Mesenchymal stem cell (in vitro differentiated cells and primary cell): ENCODE measurements around the gene LUZP1.

ENCODE experiments used
- DNase-seq: peaks from one replicate; pipeline ENCODE4 v3.0.0-alpha.2; 2013
- H2AFZ ChIP-seq: one replicate; pipeline ENCODE4 v1.6.1; 2013; ENCODE audit warnings: low read depth, mild to moderate bottlenecking, control low read depth, inconsistent platforms, low read length, moderate library complexity
- H2AK5ac ChIP-seq: 2 replicates; pipeline ENCODE4 v1.6.1; 2013; ENCODE audit warnings: low read length, moderate library complexity, mild to moderate bottlenecking, inconsistent platforms; ENCODE audit not compliant: severe bottlenecking
- H2BK120ac ChIP-seq: one replicate; pipeline ENCODE4 v1.6.1; 2013; ENCODE audit warnings: low read depth, mild to moderate bottlenecking, inconsistent platforms, low read length, moderate library complexity
- H2BK12ac ChIP-seq, 2 experiments: one replicate each; pipeline ENCODE4 v1.6.1; 2013; ENCODE audit warnings: inconsistent platforms in 2 of 2, low read length in 2 of 2, mild to moderate bottlenecking in 2 of 2, moderate library complexity in 2 of 2, control low read depth in 1 of 2
- H2BK15ac ChIP-seq: one replicate; pipeline ENCODE4 v1.6.1; 2013; ENCODE audit warnings: mild to moderate bottlenecking, low read depth, inconsistent platforms; ENCODE audit not compliant: poor library complexity, severe bottlenecking
- H2BK5ac ChIP-seq: 2 replicates; pipeline ENCODE4 v1.6.1; 2013; ENCODE audit warnings: low read depth, mild to moderate bottlenecking, low read length, control low read depth, inconsistent platforms; ENCODE audit not compliant: poor library complexity, severe bottlenecking
- H3K14ac ChIP-seq, 2 experiments: one replicate each; pipeline ENCODE4 v1.6.1; 2013; ENCODE audit warnings: inconsistent platforms in 2 of 2, low read length in 2 of 2, control low read depth in 1 of 2, mild to moderate bottlenecking in 1 of 2, moderate library complexity in 1 of 2
- H3K18ac ChIP-seq, 2 experiments: one replicate each; pipeline ENCODE4 v1.6.1; 2013; ENCODE audit warnings: inconsistent platforms in 2 of 2, low read length in 2 of 2, control low read depth in 1 of 2, low read depth in 1 of 2, mild to moderate bottlenecking in 1 of 2
- H3K23ac ChIP-seq, 2 experiments: one replicate each; pipeline ENCODE4 v1.6.1; 2013; ENCODE audit warnings: inconsistent platforms in 2 of 2, low read length in 2 of 2, mild to moderate bottlenecking in 2 of 2, moderate library complexity in 2 of 2, control low read depth in 1 of 2
- H3K27ac ChIP-seq: 2 replicates; pipeline ENCODE4 v1.5.1; 2013; ENCODE audit warnings: mild to moderate bottlenecking, moderate library complexity, low read length, control low read depth, inconsistent platforms; ENCODE audit not compliant: poor library complexity, severe bottlenecking
- H3K27me3 ChIP-seq, 2 experiments: 2 replicates each; pipeline versions ENCODE4 v1.6.1 to v1.7.0; 2013; ENCODE audit warnings: low read length in 2 of 2, mild to moderate bottlenecking in 2 of 2, moderate library complexity in 2 of 2, control low read depth in 1 of 2, inconsistent platforms in 1 of 2; ENCODE audit not compliant: control insufficient read depth in 1 of 2, insufficient read depth in 1 of 2
- H3K36me3 ChIP-seq, 2 experiments: 2 replicates each; pipeline versions ENCODE4 v1.6.1 to v1.7.0; 2013; ENCODE audit warnings: low read length in 2 of 2, control low read depth in 1 of 2, inconsistent platforms in 1 of 2, low read depth in 1 of 2, mild to moderate bottlenecking in 1 of 2; ENCODE audit not compliant: insufficient read depth in 2 of 2, control insufficient read depth in 1 of 2
- H3K4ac ChIP-seq, 2 experiments: one replicate each; pipeline ENCODE4 v1.6.1; 2013; ENCODE audit warnings: inconsistent platforms in 2 of 2, low read length in 2 of 2, mild to moderate bottlenecking in 2 of 2, moderate library complexity in 2 of 2, control low read depth in 1 of 2, low read depth in 1 of 2
- H3K4me1 ChIP-seq: 2 replicates; pipeline ENCODE4 v1.6.1; 2013; ENCODE audit warnings: low read depth, low read length, control low read depth; ENCODE audit not compliant: control insufficient read depth, insufficient read depth
- H3K4me2 ChIP-seq: 2 replicates; pipeline ENCODE4 v1.6.1; 2013; ENCODE audit warnings: low read length, mild to moderate bottlenecking, inconsistent platforms; ENCODE audit not compliant: poor library complexity, severe bottlenecking
- H3K4me3 ChIP-seq, 2 experiments: 2 replicates each; pipeline versions ENCODE4 v1.5.1 to v1.7.0; 2013; ENCODE audit warnings: low read length in 2 of 2, mild to moderate bottlenecking in 2 of 2, control low read depth in 1 of 2, low read depth in 1 of 2; ENCODE audit not compliant: insufficient read depth in 1 of 2
- H3K79me1 ChIP-seq: replicated peaks from 2 replicates; pipeline ENCODE4 v1.6.1; 2013; ENCODE audit warnings: mild to moderate bottlenecking, control low read depth, low read length, inconsistent platforms; ENCODE audit not compliant: poor library complexity, severe bottlenecking
- H3K9ac ChIP-seq: 2 replicates; pipeline ENCODE4 v1.7.0; 2013; ENCODE audit warnings: mild to moderate bottlenecking, low read length, moderate library complexity
- H3K9me3 ChIP-seq: 2 replicates; pipeline ENCODE4 v1.7.0; 2013; ENCODE audit warnings: mild to moderate bottlenecking, low read length; ENCODE audit not compliant: control insufficient read depth
- H4K8ac ChIP-seq: one replicate; pipeline ENCODE4 v1.6.1; 2013; ENCODE audit warnings: inconsistent platforms, mild to moderate bottlenecking, low read length, moderate library complexity
- H4K91ac ChIP-seq: one replicate; pipeline ENCODE4 v1.6.1; 2013; ENCODE audit warnings: mild to moderate bottlenecking, low read length, inconsistent platforms
- WGBS: methylation state at CpG from one replicate; pipeline ENCODE4 v1.1.7; 2013; ENCODE audit warnings: mixed read lengths; 5-methylcytosine and 5-hydroxymethylcytosine counted together

The LUZP1 gene

DNA sequence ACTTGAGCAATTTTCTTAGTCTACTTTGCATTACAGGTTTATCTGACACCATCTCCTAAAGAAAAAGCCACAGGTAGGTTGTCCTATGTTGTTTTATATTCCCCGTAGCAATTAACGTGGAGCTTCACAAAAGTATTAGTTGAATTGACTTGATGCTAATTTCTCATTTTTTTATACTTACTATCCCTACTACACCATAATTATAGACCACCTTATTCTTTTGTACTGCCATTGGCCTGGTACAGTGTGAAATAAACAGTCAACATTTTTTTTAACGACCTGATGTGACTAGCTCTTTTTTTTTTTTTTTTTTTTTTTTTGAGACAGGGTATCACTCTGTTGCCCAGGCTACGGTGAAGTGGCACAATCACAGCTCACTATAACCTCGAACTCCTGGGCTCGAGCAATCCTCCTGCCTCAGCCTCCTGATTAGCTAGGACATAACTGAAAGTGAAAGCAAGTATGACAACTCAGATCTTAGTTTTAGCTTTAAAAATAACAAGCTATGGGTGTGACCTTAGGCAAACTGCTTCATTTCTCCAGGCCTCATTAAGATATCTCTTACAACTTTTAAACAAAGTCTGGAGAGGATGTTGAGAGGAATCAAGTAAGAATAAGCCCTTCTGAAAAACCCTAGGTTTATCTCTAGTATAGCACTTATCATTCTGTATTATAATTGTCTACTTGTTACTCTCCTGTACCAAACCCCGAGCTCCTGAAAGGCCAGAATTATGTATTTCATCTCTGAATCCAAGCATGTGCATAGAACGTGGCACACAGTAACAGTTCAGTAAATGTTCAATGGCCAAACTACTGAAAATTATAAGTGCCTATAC, 49.5 kb downstream of the LUZP1 start:
- no peak overlapping the region for H4K8ac ChIP-seq
- H2BK15ac ChIP-seq: no peak overlapping the region
- H3K4me1 ChIP-seq: peaks cover 13% of the 10 kb centered on the region
- peaks cover 4% of the 10 kb centered on the region for H3K79me1 ChIP-seq
- H2BK12ac ChIP-seq: no peak overlapping the region
- no peak overlapping the region for H3K4me2 ChIP-seq
- H4K91ac ChIP-seq: no peak overlapping the region
- H3K36me3 ChIP-seq: peaks cover 0 to 3% of the 10 kb centered on the region in 2 experiments
- no peak overlapping the region for H3K4ac ChIP-seq
- 94% methylated on average over 4 of the region's 8 CpGs for WGBS
- H3K9me3 ChIP-seq: no peaks in the 10 kb centered on the region
- H3K14ac ChIP-seq: no peak overlapping the region
- H3K18ac ChIP-seq: no peak overlapping the region
- H3K9ac ChIP-seq: peak overlapping the region; percentile 77
- no peak overlapping the region for H2AK5ac ChIP-seq
- no peak overlapping the region for H2AFZ ChIP-seq
- DNase-seq: peak; percentile 71
- peak overlapping the region in 1 of 2 experiments; percentile 52 for H3K4me3 ChIP-seq
- no peak overlapping the region for H2BK5ac ChIP-seq
- no peak overlapping the region for H3K23ac ChIP-seq
- H3K27ac ChIP-seq: no peak overlapping the region
- H3K27me3 ChIP-seq: no peaks in the 10 kb centered on the region
- H2BK120ac ChIP-seq: no peak overlapping the region

DNA sequence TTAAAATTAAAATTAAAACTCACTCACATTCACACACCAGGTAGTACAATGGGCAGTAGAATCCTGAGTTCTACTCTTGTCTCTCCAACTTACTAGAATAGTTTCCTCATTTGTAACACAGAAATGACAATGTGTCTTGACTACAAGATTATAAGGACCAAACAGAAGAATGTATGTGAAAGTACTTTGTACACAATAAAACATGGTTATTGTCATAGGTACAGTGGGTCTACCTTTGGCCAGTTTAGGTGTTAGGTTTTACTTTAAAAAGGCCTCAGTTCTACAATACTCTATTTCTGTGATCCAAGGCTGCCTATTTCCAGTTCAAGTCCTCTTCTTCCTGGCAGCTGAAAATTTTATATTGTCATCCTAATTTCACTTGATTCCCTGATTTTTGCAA, 50.2 kb downstream of the LUZP1 start:
- no peak overlapping the region for H2AK5ac ChIP-seq
- DNase-seq: no peak
- H3K4ac ChIP-seq: no peak overlapping the region
- H3K9ac ChIP-seq: no peak overlapping the region
- H3K4me1 ChIP-seq: peaks cover 10% of the 10 kb centered on the region
- no peak overlapping the region for H3K27ac ChIP-seq
- no peaks in the 10 kb centered on the region for H3K27me3 ChIP-seq
- no peak overlapping the region for H3K4me3 ChIP-seq
- H3K4me2 ChIP-seq: no peak overlapping the region
- H2BK15ac ChIP-seq: no peak overlapping the region
- H2BK120ac ChIP-seq: no peak overlapping the region
- no peaks in the 10 kb centered on the region for H3K9me3 ChIP-seq
- H3K18ac ChIP-seq: no peak overlapping the region
- H3K14ac ChIP-seq: no peak overlapping the region
- H3K23ac ChIP-seq: no peak overlapping the region
- H2BK12ac ChIP-seq: no peak overlapping the region
- no peak overlapping the region for H2BK5ac ChIP-seq
- H4K8ac ChIP-seq: no peak overlapping the region
- H3K79me1 ChIP-seq: peaks cover 4% of the 10 kb centered on the region
- H4K91ac ChIP-seq: no peak overlapping the region
- H2AFZ ChIP-seq: no peak overlapping the region
- peaks cover 0 to 3% of the 10 kb centered on the region in 2 experiments for H3K36me3 ChIP-seq

- Histone ChIP-seq H2AK5ac (no peak overlapping the region), H3K4me2 (no peak overlapping the region), H3K4ac (no peak overlapping the region), H2BK5ac (no peak overlapping the region), H3K27ac (no peak overlapping the region), H2BK120ac (no peak overlapping the region), H4K8ac (peak overlapping the region; percentile 15), H3K23ac (no peak overlapping the region), H3K27me3 (no peaks in the 10 kb centered on the region), H3K36me3 (peaks cover 0 to 3% of the 10 kb centered on the region in 2 experiments), H3K4me3 (no peak overlapping the region), H2BK15ac (no peak overlapping the region), H3K79me1 (peaks cover 4% of the 10 kb centered on the region), H2AFZ (no peak overlapping the region), H2BK12ac (no peak overlapping the region), H3K18ac (no peak overlapping the region), H3K14ac (no peak overlapping the region), H4K91ac (no peak overlapping the region), H3K9me3 (no peaks in the 10 kb centered on the region), H3K9ac (no peak overlapping the region), H3K4me1 (peaks cover 8% of the 10 kb centered on the region)
- no peak for DNase-seq
- no CpG with 5 or more reads among the region's 2 CpGs for WGBS
Observed at GRCh38 chr1:23116921-23117699, 51.5 kb downstream of the LUZP1 start.

DNA sequence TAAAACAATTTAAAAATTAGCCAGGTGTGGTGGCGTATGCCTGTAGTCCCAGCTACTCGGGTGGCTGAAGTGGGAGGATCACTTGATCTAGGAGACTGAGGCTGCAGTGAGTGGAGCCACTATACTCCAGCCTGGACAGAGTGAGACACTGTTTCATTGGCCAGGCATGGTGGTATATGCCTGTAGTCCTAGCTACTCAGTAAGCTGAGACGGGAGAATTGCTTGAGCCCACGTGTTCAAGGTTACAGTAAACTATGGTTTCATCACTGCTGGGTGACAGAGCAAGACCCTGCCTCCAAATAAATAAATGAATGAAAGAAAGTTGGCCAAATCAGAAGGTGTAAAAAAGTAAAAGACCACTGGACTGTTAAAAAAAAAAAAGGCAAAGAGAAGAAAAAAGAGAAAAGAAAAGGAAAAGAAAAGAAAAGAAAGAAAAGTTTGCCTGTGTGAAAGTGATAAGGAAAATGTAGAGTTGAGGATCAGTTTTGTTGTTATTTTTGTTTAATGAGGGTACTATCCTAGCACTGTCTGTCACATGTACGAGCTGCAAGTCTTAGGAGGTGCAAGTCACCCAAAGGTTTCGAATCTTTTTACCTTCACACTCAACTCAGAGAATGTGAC, 52.3 kb downstream of the LUZP1 start:
- Histone ChIP-seq H4K91ac (no peak overlapping the region), H2BK15ac (no peak overlapping the region), H2BK5ac (no peak overlapping the region), H3K4me2 (no peak overlapping the region), H2AK5ac (no peak overlapping the region), H3K27me3 (no peaks in the 10 kb centered on the region), H2BK120ac (no peak overlapping the region), H3K4ac (no peak overlapping the region), H3K4me1 (peaks cover 8% of the 10 kb centered on the region), H3K36me3 (peaks cover 0 to 3% of the 10 kb centered on the region in 2 experiments), H3K27ac (no peak overlapping the region), H4K8ac (peak overlapping the region; percentile 60), H3K14ac (no peak overlapping the region), H3K79me1 (peaks cover 5% of the 10 kb centered on the region), H2AFZ (no peak overlapping the region), H3K9ac (no peak overlapping the region), H2BK12ac (no peak overlapping the region), H3K18ac (no peak overlapping the region), H3K4me3 (no peak overlapping the region), H3K9me3 (no peaks in the 10 kb centered on the region), H3K23ac (no peak overlapping the region)
- 97% methylated on average over 6 of the region's 6 CpGs for WGBS
- DNase-seq: no peak
